GM21825 (cell line): ENCODE data around the gene PCAT7.

Source experiments
- ATAC-seq: cut with Tn5 transposase; IDR thresholded peaks from one replicate; pipeline ENCODE4 v1.9.1; 2021; ENCODE audit warnings: mild to moderate bottlenecking, moderate library complexity; ENCODE audit not compliant: unreplicated experiment

PCAT7 gene

DNA sequence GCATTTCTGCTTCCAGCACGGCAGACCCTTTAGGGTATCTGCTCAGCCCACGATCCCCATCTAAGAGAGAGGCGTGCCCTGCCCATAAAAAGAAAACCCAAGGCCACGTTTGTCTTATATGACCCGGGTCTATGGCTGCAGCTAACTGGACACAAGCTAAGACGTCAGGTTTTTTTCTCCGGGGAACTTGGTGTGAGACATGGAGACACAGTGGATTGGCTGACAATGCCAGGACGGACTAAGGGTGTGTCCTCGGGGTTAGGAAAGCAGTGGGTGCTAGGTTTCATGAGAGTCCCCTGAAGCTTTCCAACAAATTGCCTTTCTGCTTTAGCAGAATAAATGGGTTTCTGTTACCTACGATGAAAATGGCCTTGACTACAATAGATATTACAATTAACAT lies 45.8 kb downstream of the PCAT7 start:
- no peak for ATAC-seq

DNA sequence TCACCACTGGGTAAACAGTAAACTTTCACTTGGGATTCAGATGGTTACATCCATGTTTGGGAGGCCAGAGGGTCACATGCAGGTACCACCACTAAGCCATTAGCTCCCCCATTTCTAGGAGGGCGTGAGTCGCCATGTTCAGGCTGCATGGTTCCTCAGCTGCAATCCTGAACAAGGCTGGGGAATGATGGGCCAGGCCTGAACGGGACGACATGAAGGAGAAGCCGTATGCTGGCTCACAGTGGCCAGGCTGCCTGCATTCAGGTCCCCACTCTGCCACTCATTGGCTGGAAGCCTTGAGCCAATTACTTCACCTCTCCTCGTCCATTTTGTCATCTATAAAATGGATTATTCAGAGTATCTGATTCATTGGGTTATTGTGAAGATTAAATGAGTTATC lies 47.8 kb downstream of the PCAT7 start:
- ATAC-seq, result no peak

DNA sequence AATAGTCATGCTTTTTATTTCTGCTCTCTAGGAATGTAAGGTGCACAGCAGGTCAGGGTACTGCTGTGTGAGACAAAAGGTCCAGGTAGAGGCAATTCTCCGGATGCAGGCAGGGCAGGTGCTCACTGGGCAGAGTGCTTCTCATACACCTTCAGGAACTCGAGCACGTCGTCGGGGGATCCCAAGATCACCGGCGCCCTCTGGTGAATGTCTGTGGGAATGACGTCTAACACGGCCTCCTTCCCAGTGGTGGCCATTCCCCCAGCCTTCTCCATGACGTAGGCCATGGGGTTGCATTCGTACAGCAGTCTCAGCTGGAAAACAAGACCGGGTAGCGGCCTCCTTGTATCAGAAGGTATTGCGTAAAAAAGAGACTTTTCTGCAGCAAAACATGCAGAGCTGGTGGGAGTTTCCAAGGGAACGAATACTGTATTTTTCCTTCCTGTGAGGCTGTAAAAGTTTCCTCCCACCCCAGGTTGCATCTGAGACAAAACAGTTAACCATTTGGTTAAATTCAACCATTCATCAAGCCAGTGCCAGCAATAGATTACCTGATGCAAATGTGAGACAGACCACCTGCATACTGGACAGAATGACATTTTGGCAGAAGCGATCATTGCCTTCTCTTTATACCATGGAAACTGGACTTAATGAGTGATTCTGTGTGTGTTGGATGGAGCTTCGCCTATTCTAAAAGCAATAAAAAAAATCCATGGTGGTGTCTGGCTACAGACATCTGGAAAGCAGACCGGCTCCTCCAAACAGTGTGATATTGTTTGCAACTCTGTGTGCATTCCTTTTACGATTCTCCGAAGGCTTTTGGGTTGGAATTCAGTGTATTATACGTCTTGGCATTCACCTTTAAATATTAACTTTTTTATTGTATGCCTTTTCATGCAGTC lies 48.6 kb downstream of the PCAT7 start:
- ATAC-seq, result no peak

DNA sequence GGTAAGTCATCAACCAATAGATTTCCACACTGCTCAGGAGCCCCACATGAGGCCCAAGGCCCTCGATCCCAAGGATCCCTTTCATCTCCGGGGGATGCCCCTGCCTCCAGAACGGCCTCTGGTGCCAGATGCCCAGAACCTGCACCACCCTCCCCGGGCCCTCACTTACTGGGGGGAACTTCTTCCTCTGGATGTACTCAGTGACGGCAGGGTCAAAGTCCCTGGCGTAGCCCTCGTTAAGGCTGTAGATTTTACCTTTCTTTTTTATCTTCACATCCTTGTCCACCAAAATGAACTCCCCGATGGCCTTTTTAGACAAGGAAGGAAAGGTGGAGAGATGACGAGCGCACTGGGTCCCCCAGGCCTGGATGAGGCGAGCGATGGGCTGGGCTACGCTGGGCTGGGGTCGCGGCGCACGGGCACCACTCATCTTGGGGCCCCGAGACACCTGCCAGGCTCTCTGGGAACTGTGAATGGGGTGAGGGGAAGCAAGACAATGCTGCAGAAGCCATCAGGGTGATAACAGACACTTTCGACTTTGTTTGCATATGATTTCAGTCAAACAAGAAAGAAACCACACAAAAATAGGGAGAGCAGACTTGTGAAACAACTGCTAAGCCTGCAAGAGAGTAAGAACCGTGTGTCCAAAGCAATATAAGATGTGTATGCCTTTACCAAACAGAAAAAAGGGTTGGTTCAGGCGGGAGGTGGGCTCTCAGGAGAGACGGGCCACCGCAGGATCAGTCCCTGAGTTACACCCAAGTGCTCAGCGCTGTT lies 52.0 kb downstream of the PCAT7 start:
- no peak for ATAC-seq

DNA sequence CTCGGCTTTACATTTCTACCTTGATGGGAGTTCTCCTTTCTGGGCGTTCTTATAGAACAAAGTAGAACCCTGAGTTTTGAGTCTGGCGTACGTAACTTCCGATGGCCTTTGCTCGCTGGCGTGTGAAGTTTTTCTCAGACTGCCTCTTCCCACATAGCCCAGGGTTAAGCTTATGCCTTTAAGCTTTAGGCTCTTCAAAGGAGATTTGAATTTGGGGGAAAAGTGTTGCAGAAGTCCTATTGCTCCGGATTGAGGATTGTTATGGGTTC lies 52.5 kb downstream of the PCAT7 start:
- ATAC-seq, result no peak

DNA sequence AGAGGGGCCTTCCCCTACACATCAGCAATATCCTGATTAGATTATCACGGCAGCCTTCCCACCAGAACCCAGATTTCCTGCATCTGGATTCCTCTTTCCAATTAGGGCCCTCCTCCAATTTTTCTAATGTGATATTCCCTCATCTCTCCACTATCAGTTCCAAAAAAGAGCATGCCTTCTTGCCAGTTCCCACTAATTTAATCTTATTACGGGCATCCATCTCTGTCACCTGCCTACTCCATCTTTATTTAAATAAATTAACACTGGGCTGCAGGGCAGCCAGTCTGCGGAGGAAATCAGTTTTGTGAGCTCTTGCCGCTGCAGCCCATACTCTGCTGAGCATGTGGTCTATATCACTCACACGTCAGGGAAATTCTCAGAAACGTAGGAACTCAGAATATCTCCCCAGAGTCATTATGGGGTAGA lies 55.3 kb downstream of the PCAT7 start:
- no peak for ATAC-seq

DNA sequence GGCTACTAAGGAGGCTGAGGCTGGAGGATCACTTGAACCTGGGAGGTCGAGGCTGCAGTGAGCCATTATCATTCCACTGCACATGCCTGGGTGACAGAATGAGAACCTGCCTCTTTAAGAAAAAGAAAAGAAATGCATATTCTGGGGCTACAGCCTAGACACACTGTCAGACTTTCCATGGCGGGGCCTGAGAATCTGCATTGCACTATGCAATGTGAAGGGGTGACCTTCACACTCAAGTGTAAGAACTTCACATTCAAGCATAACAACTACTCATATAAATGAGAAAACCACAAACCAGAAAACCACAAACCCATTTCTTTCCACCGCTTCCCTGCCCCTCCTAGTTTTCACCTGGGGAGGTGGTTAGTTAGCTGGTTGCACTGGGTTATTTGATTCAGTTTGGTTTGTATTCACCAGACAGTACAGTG lies 56.8 kb downstream of the PCAT7 start:
- ATAC-seq, result no peak

DNA sequence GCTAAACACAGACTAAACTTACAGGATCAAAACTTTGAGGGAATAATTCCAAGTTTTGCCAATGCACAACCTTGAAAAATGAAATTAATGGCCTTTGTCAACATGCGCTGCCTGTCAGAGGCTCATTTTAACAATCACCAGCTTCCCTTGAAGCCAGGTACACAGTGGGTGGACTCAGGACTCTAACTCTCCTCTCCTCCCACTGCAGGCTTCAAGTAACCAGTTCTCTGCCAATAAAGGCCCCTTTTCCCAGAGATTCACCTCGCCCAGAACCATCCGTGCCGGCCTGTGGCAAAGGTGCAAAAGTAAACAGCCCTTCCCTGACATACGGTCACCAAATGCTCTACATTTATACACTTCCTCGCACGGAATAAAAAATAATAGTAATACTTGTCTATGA lies 57.2 kb downstream of the PCAT7 start:
- ATAC-seq, result no peak

DNA sequence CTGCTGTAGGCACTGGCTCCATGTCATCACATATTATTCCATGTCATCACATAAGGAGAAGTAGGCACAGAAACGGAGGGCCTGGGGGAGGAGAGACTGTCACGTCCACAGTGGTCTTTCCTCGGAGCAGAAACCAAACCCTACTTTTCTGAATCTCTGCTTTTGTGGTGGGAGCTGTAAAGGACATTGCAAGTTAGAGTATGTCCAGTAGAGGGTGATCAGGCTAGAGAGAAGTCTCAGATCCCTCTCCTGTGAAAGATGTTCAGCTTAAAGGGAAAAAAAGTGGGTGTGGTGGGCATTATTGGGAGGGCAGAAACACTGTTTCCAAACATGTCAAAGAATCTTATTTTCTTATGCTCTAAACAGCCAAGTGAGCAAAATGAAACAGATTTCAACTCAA lies 58.1 kb downstream of the PCAT7 start:
- ATAC-seq, result no peak

DNA sequence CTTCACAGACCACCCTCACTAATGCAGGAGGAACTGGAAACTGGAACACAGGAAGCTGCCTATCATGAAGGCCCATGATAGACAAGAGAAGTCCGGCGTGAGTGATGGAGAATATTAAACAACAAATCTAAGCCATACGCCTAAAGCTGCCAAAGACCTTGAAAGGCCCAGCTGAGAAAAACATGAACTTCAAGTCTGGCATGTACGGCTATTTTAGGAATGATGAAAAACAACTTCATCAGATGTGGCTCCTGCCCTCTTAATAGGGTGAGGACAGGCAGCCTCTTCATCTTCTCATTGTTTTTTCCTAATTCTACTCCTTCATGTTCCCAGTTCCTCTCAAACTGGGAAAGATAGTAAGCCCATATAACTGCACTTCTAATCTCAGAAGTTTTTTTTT lies 64.1 kb downstream of the PCAT7 start:
- no peak for ATAC-seq
